ENCODE data around the gene PTGIR. TPM values are rescaled to one million over a fixed set of nuclear protein-coding genes. Genes with fewer than 3 reads are reported as not detected.

The PTGIR gene
- total RNA-seq, 1 donor from 2014 or later = 0.46 TPM

GRCh38 chr19:46591254-46591653 lies 33.6 kb downstream of the PTGIR start:
- no peak overlapping the region for H3K27ac Mint-ChIP-seq
- H3K9me3 Mint-ChIP-seq = no peaks in the 10 kb centered on the region
- no peak for TF ChIP-seq CTCF (conservative IDR thresholded peaks at IDR 0.05)
- H3K4me1 Mint-ChIP-seq (ENCODE audit: unreplicated experiment) = no peaks in the 10 kb centered on the region
- H3K27me3 Mint-ChIP-seq = peaks cover 4% of the 10 kb centered on the region
- no peak overlapping the region for H3K4me3 Mint-ChIP-seq
- H3K36me3 Mint-ChIP-seq = no peaks in the 10 kb centered on the region
- DNase-seq (ENCODE audit: extremely low spot score, unreplicated experiment) = no peak

- no peak for DNase-seq (ENCODE audit: extremely low spot score, unreplicated experiment)
- Mint-ChIP-seq H3K4me1 (ENCODE audit: unreplicated experiment) (no peaks in the 10 kb centered on the region), H3K9me3 (no peaks in the 10 kb centered on the region), H3K4me3 (no peak overlapping the region), H3K27me3 (peaks cover 4% of the 10 kb centered on the region), H3K27ac (no peak overlapping the region), H3K36me3 (no peaks in the 10 kb centered on the region)
- TF ChIP-seq CTCF (conservative IDR thresholded peaks at IDR 0.05) = no peak
These were observed 37.0 kb downstream of the PTGIR start for GRCh38 chr19:46587861-46588260.

GRCh38 chr19:46586294-46586693 lies 38.6 kb downstream of the PTGIR start:
- Mint-ChIP-seq H3K27me3 (peaks cover 4% of the 10 kb centered on the region), H3K4me3 (no peak overlapping the region), H3K4me1 (ENCODE audit: unreplicated experiment) (no peaks in the 10 kb centered on the region), H3K27ac (no peak overlapping the region), H3K9me3 (no peaks in the 10 kb centered on the region), H3K36me3 (no peaks in the 10 kb centered on the region)
- no peak for DNase-seq (ENCODE audit: extremely low spot score, unreplicated experiment)
- no peak for TF ChIP-seq CTCF (conservative IDR thresholded peaks at IDR 0.05)

GRCh38 chr19:46585539-46585938 lies 39.4 kb downstream of the PTGIR start:
- no peak for TF ChIP-seq CTCF (conservative IDR thresholded peaks at IDR 0.05)
- Mint-ChIP-seq H3K27ac (no peak overlapping the region), H3K4me1 (ENCODE audit: unreplicated experiment) (no peaks in the 10 kb centered on the region), H3K36me3 (no peaks in the 10 kb centered on the region), H3K9me3 (peaks cover 4% of the 10 kb centered on the region), H3K27me3 (peaks cover 4% of the 10 kb centered on the region), H3K4me3 (no peak overlapping the region)
- DNase-seq (ENCODE audit: extremely low spot score, unreplicated experiment) = no peak

GRCh38 chr19:46580247-46580646 lies 44.6 kb downstream of the PTGIR start:
- H3K27ac Mint-ChIP-seq = no peak overlapping the region
- peaks cover 4% of the 10 kb centered on the region for H3K9me3 Mint-ChIP-seq
- no peak for TF ChIP-seq CTCF (conservative IDR thresholded peaks at IDR 0.05)
- no peaks in the 10 kb centered on the region for H3K36me3 Mint-ChIP-seq
- no peak for DNase-seq (ENCODE audit: extremely low spot score, unreplicated experiment)
- peaks cover 2% of the 10 kb centered on the region for H3K27me3 Mint-ChIP-seq
- H3K4me1 Mint-ChIP-seq (ENCODE audit: unreplicated experiment) = peaks cover 3% of the 10 kb centered on the region
- no peak overlapping the region for H3K4me3 Mint-ChIP-seq

GRCh38 chr19:46579361-46579879 lies 45.5 kb downstream of the PTGIR start:
- no peak for DNase-seq (ENCODE audit: extremely low spot score, unreplicated experiment)
- TF ChIP-seq CTCF (conservative IDR thresholded peaks at IDR 0.05) = peak; percentile 68
- H3K36me3 Mint-ChIP-seq = no peaks in the 10 kb centered on the region

More at GRCh38 chr19:46579361-46579879, 45.5 kb downstream of the PTGIR start:
- peaks cover 4% of the 10 kb centered on the region for H3K9me3 Mint-ChIP-seq
- peaks cover 6% of the 10 kb centered on the region for H3K4me1 Mint-ChIP-seq (ENCODE audit: unreplicated experiment)
- no peak overlapping the region for H3K4me3 Mint-ChIP-seq
- no peak overlapping the region for H3K27ac Mint-ChIP-seq
- peaks cover 2% of the 10 kb centered on the region for H3K27me3 Mint-ChIP-seq
